Endothelial cell of umbilical vein (primary cell): Measurements from ENCODE around the gene GAP43.

Experiments
- CTCF ChIP-seq, 2 donors: IDR thresholded peaks; 1 replicate in 1 of 2; 2 replicates in 1 of 2; pipeline ENCODE4 v1.5.1; 2011; ENCODE audit warnings: low read length in 2 of 2, mild to moderate bottlenecking in 2 of 2, moderate library complexity in 2 of 2, control low read depth in 1 of 2, inconsistent platforms in 1 of 2, low read depth in 1 of 2; ENCODE audit not compliant: insufficient read depth in 1 of 2; ENCODE audit errors: extremely low read depth in 1 of 2
- EZH2 ChIP-seq: IDR thresholded peaks from 2 replicates; pipeline ENCODE4 v1.6.1; 2012; ENCODE audit warnings: borderline replicate concordance, low read depth, mild to moderate bottlenecking, moderate library complexity, low read length, inconsistent platforms; ENCODE audit not compliant: severe bottlenecking
- GATA2 ChIP-seq: IDR thresholded peaks from 2 replicates; pipeline ENCODE4 v1.7.0; 2011; ENCODE audit warnings: low read depth, mild to moderate bottlenecking, moderate library complexity, mixed read lengths, low read length; ENCODE audit not compliant: insufficient read length, insufficient read depth
- MYC ChIP-seq: IDR thresholded peaks from one replicate; pipeline ENCODE4 v1.6.1; 2011; ENCODE audit warnings: mild to moderate bottlenecking, low read depth, low read length
- POLR2A ChIP-seq: IDR thresholded peaks from 2 replicates; pipeline ENCODE4 v1.6.1; 2012; ENCODE audit warnings: low read depth, mild to moderate bottlenecking, control low read depth, low read length
- TF ChIP-seq, protein P1 (sequence below): IDR thresholded peaks from 2 replicates; pipeline ENCODE4 v1.6.1; 2011; ENCODE audit not compliant: insufficient read depth, insufficient read length

GRCh38 chr3:115624029-115624741, 875 bp downstream of the GAP43 start:
- TF ChIP-seq CTCF (IDR thresholded peaks at IDR 0.05; ENCODE audit: extremely low read depth in 1 of 2, insufficient read depth in 1 of 2, low read depth in 1 of 2, low read length in 2 of 2) (no peak), MYC (no peak), POLR2A (no peak), GATA2 (no peak), EZH2 (no peak)
- TF ChIP-seq, protein P1, sequence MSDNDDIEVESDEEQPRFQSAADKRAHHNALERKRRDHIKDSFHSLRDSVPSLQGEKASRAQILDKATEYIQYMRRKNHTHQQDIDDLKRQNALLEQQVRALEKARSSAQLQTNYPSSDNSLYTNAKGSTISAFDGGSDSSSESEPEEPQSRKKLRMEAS, result no peak
